AG08396 (cell line): ENCODE results near the gene STOX1.
"Not testable (repeated sequence)": the region's sequence is repeated elsewhere in the genome, so short reads cannot be mapped to it uniquely, and the experiment has no call there.

Source experiments
- DNase-seq: peaks from one replicate; pipeline ENCODE4 v3.0.0; 2012; ENCODE audit warnings: low spot score, mixed read lengths

Gene STOX1, protein sequence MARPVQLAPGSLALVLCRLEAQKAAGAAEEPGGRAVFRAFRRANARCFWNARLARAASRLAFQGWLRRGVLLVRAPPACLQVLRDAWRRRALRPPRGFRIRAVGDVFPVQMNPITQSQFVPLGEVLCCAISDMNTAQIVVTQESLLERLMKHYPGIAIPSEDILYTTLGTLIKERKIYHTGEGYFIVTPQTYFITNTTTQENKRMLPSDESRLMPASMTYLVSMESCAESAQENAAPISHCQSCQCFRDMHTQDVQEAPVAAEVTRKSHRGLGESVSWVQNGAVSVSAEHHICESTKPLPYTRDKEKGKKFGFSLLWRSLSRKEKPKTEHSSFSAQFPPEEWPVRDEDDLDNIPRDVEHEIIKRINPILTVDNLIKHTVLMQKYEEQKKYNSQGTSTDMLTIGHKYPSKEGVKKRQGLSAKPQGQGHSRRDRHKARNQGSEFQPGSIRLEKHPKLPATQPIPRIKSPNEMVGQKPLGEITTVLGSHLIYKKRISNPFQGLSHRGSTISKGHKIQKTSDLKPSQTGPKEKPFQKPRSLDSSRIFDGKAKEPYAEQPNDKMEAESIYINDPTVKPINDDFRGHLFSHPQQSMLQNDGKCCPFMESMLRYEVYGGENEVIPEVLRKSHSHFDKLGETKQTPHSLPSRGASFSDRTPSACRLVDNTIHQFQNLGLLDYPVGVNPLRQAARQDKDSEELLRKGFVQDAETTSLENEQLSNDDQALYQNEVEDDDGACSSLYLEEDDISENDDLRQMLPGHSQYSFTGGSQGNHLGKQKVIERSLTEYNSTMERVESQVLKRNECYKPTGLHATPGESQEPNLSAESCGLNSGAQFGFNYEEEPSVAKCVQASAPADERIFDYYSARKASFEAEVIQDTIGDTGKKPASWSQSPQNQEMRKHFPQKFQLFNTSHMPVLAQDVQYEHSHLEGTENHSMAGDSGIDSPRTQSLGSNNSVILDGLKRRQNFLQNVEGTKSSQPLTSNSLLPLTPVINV

DNA sequence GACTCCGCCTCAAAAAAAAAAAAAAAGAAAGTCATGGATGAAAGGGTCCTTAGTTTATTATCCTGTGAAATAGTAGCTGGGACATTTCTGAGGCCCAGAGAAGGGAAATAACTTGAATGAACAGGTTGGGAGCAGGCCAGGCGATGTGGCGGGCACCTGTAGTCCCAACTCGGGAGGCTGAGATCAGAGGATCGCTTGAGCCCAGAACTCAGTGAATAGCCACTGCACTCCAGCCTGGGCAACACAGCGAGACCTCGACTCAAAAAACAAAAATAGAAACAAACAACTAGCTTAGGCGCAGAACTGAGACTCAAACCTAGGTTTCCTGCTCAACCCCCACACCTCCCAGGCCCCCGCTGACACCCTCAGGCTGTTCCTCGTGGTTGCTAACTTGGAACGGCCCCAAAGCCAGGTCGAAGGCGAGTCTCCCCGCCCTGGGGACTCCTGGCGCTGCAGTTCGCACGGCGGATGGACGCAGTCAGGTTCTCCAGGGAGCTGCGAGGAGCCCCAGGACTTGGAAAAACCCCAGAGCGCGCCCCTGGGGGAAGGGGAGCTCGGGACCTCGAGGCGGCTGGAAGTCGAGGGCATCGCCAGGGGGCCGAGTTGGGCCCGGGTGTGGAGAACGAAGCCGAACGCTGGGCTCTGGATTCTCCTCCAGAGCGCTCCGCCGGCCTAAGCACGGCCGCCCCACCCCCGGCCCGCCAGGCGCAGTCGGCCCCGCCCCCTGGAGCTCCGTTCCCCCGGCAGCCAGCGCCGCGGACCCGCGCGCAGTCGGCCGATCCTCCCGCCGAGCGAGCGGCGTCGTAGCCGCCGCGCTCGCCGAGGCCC, at the start of gene STOX1:
Gene STOX1, plus strand, starts transcription at position 768 of the 828 bp plus-strand sequence. CDS start 93 bp downstream, outside the sequence.
- peak; percentile 82 for DNase-seq

DNA sequence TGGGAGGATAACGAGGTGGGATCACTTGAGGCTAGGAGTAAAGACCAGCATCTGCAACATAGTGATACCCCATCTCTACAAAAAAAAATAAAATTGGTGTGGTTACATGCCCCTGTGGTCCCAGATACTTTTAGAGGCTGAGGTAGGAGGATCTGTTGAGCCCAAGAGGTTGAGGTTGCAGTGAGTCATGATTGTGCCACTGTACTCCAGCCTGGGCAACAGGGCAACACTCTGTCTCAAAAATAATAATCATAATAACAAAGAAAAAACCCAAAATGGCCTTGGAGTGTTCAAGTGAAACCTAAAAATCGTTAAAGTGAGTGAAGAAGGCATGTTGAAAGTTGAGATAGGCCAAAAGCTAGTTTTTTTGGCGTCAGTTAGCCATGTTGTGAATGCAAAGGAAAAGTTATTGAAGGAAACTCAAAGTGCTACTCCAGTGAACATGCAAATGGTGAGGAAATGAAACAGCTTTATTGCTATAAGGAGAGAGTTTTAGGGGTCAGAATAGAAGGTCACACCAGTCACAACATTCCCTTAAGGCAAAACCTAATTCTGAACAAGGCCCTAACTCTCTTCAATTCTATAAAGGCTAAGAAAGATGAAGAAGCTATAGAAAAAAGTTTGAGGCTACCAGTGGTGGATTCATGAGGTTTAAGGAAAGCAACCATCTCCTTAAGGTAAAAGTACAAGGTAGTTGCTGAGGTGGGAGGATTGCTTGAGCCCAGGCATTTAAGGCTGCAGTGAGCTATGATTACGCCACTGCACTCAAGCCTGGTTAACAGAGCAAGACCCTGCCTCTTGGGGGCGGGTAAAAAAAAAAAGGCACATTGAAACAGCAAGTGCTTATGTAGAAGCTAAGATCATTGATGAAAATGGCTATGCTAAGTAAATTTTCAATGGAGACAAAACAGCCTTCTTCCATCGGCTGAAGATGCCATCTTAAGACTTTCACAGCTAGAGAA, 45.4 kb upstream of the STOX1 start:
- DNase-seq, result no peak

DNA sequence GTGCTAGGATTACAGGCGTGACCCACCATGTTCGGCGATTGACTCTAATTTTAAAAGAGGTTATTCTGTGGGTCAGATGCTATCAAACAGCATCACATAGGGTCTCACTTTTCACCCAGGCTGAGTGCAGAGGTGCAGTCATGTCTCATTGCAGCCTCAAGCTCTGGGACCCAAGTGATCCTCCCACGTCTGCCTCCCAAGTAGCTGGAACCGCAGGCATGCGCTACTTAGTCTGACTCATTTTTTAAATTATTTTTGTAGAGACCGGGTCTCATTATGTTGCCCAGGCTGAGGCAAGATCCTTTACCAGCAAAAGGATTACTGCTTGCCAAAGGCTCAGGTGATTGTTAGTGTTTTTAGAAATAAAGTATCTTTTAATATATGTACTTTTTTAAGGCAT, 42.9 kb upstream of the STOX1 start:
- DNase-seq, result no peak

DNA sequence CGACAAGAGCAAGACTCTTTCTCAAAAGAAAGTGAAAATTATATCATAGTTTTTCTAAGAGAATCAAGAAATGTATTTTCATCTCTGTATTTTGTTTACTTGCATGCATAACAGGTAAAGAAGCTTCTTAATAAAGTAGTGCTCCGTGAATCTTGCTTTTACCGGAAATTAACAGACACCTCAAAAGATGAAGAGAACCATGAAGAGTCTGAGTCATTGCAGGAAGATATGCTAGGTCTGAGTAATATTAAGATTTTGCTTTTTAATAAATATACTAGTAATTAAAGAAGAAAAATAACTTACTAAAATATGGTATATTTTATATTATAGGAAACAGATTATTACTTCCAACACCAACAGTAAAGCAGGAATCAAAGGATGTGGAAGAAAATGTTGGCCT, 39.5 kb upstream of the STOX1 start:
- no peak for DNase-seq

DNA sequence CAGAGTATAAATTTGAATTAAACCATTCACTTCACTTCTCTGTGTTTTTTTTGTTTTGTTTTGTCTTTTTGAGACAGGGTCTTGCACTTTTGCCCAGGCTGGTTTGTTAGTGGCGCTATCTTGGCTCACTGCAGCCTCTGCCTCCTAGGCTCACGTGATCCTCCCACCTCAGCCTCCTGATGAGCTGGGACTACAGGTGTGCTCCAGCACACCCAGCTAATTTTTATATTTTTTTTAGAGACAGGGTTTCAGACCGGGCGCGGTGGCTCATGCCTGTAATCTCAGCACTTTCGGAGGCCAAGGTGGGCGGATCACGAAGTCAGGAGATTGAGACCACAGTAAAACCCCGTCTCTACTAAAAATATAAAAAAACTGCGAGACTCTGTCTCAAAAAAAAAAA, 36.9 kb upstream of the STOX1 start:
- DNase-seq, result no peak

DNA sequence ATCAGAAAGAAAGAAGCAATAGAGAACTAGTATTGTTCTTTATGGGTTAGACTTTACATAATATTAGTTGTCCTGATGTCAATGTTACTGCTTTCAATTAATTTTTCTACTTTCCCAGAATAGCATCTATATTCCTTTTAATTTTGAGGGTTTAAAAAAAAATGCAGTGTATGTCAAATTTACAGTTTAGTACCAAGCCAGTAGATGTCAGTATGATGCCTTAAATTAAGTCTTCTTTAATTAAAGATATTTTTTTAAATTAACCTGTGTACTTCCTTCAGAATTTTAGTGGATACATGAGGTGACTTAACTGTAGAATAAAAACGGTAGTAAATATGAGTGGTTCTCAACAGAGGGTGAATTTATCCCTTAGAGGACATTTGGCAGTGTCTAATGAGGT, 35.2 kb upstream of the STOX1 start:
- no peak for DNase-seq

DNA sequence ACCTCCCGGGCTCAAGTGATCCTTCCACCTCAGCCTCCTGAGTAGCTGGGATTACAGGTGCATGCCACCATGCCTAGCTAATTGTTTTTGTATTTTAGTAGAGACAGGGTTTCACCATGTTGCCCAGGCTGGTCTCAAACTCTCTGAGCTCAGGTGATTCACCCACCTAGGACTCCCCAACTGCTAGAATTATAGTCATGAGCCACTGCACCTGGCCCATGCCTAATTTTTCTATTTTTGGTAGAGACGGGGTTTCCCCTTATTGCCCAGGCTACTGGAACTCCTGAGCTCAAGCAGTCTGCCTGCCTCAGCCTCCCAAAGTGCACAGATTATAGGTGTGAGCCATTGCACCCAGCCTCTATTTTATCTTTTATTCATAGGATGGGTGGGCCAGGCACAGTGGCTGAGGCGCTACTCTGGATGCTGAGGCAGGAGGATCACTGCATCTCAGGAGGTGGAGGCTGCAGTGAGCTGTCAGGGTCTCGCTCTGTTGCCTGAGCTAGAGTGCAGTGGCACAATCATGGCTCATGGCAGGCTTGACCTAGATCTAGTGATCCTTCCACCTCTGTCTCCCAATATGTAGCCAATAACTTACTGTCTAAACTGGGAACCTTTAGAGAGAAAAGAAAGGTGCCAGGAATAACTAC, 31.3 kb upstream of the STOX1 start:
- no peak for DNase-seq

DNA sequence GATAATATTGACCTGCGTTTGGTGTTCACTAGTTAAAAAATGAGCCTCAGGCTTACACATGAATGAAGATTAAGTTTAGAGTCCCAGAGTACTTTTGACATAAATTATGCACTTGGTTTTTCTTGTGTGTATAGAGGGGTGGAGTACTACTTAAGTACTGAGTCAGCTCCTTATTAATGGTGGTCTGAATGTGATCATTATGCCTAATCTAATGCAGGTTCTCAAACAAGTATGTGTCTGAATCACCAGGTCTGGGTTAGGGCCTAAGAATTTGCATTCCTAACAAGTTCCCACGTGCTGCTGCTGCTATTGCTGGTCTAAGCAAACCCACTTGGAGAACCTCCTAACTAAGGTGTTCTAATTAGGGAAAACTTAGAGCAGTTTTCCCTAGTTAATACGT, 30.7 kb upstream of the STOX1 start:
- no peak for DNase-seq

DNA sequence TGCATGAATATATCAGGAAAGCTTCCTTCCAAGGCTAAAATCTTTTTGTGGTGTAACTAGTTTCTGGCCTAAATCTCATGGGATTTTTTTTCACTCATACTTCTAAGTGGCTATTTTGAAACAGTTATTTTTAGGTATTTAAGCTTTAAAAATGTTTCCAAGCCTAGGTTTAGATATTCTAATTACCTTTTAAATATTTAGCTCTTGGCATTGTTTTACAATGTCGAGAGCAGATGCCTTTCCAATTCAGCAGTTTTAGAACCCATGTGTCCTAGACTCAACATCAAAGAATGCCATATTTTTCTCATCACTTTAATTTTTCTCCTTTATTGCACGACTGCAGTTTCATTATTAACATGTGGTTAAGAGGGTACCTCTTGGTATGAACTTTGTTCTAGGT, 27.1 kb upstream of the STOX1 start:
- no peak for DNase-seq

DNA sequence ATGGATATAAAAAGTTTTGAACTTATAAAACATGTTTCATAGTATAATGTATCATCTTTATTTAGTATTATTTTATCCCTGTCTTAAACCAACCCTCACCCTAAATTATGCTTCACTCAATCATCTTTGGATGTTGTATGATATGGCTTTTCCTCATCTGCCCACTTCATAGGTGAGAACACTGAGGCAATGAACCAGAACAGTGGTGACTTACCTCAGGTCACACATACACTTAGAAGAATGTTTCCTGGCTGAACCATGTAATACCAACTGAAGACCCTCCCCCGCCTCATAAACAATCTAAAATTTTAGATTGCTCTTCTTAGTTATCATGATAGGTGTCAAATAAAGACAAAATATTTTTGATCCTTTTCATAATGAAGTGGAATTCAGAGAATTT, 22.6 kb upstream of the STOX1 start:
- DNase-seq, result no peak

DNA sequence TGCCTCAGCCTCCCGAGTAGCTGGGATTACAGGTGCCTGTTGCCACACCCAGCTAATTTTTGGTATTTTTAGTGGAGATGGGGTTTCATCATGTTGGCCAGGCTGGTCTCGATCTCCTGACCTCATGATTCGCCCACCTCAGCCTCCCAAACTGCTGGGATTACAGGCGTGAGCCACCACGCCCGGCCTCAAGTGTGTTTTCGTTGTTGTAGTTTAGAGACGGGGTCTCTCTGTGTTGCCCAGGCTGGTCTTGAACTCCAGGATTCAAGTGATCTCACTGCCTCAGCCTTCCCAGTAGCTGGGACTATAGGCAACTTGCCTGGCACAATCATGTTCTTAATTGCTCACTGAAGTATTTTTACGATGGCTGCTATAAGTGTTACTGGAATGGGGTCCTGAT, 16.5 kb upstream of the STOX1 start:
- DNase-seq, result not testable (repeated sequence)

DNA sequence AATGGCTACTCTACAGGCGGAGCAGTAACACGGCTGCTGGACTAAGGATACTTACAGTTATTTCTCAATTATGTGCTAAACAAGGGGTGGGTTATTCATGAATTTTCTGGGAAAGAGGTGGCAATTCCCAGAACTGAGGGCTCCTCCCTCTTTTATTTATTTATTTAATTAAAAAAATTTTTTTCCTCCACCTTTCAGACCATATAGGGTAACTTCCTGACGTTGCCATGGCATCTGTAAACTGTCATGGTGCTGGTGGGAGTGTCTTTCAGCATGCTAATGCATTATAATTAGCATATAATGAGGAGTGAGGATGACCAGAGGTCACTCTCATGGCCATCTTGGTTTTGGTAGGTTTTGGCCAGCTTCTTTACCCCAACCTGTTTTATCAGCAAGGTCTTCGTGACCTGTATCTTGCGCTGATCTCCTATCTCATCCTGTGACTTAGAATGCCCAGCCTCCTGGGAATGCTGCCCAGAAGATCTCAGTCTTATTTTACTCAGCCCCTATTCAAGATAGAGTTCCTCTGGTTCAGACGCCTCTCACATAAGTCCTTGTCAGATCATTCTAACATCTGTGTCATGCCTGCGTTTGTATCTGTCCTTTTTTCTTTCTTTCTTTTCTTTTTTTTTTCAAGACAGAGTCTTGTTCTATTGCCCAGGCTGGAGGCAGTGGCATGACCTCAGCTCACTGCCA, 15.9 kb upstream of the STOX1 start:
- no peak for DNase-seq

DNA sequence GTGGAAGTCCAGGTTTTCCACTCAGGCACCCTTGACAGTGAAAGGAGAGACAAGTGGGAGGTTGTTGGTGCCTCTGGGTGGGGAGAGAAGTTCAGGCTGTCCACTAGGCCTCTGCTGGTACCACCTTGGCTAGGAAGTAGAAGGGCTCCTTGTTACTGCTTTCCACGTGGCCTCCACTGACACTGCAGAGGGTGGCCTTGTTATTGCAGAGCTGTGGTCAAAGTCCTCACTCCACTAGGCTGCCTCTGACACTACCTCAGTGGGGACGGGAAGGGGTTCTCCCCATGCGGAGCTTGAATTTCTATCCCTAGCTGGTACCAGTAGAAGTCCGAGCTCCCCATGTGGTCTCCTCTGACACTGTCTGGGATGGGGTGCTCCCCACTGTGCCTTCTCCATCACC, 14.9 kb upstream of the STOX1 start:
- no peak for DNase-seq

DNA sequence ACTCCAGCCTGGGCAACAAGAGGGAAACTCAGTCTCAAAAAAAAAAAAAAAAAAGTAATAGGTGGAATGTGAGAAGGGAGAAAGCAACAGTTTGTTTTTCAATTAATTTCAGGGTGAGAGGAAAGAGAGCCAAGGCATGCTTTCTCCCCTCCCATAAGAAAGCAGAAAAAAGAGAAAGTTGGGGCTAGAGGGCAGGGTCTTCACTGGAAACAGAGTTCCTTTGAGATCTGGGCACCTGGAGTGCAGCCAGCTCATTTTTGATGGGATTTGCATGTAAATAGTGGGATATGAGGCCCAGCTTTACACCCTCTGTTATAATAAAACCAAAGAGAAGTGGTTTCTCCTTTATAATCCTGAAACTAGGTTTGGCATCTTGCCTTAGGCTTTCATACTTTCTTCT, 13.8 kb upstream of the STOX1 start:
- DNase-seq, result no peak

DNA sequence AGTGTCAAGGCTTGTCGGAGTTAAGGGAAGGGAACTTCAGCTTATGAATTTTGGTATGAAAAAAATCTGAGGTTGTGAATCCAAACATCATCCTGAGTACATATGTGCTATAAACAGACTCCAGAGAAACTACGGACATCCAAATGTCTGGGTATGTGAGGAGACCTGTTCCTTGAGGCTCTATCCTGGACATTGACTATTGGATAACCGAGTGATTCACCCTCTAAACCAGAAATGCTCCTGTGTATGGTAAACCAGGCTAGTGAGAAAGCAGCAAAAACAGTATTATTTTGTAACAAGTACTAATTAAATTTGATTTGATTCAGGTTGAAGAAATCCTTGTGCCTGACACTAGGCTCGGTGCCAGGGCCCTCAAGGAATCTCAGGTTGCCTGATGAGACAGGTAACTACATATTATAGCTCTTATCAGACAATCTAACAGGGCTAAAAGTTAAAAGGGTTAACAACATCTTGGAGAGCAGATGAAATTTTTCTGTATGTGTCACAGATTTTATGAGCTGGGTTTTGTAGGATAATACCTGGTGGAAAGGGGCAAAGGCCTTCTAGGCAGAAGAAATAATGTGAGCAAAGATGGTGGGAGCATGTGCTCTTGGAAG, 10.4 kb upstream of the STOX1 start:
- DNase-seq, result no peak

DNA sequence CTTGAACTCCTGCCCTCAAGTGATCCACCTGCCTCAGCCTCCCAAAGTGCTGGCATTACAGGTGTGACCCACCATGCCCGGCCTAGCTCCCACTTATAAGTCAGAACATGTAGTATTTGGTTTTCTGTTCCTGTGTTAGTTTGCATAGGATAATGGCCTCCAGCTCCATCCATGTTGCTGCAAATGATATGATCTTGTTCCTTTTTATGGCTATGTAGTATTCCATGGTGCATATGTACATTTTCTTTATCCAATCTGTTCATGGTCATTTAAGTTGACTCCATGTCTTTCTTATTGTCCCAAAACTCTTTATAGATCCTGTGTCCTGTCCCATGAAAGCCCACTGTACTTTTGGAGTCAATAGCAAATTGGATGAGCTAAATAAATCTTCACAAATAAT, 7.0 kb upstream of the STOX1 start:
- DNase-seq, result not testable (repeated sequence)

DNA sequence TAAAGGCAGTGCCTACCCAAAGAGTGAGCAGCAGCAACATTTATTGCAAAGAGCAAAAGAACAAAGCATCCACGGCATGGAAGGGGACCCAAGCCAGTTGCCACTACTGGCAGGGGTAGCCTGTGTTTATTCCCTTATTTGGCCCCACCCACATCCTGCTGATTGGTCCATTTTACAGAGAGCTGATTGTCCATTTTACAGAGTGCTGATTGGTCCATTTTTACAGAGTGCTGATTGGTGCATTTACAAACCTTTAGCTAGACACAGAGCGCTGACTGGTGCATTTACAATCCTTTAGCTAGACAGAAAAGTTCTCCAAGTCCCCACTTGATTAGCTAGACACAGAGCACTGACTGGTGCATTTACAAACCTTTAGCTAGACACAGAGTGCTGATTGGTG, 4.7 kb upstream of the STOX1 start:
- DNase-seq, result not testable (repeated sequence)

DNA sequence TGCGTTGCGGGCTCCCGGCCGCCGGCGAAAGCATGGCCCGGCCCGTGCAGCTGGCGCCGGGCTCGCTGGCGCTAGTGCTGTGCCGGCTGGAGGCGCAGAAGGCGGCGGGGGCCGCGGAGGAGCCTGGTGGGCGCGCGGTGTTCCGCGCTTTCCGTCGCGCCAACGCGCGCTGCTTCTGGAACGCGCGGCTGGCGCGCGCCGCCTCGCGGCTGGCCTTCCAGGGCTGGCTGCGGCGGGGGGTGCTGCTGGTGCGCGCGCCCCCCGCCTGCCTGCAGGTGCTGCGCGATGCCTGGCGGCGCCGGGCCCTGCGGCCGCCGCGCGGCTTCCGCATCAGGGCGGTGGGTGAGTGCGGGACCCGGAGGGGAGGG, 245 bp downstream of the STOX1 start:
- not testable (repeated sequence) for DNase-seq

DNA sequence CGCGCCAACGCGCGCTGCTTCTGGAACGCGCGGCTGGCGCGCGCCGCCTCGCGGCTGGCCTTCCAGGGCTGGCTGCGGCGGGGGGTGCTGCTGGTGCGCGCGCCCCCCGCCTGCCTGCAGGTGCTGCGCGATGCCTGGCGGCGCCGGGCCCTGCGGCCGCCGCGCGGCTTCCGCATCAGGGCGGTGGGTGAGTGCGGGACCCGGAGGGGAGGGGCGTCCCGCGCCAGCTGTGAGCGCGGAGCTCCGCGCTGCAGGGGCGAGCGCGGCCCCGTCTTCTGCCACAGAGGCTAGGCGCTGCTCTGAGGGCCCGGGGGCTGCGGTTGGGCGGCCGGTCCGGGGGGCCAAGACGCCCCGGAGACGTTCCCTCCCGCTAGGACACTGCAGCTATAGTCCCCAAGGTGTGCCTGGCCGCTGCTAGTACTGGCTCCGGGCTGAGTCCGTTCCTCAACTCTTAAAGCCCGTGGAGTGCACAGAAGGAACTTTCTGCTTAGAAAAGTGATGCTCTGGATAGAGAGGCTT, 811 bp downstream of the STOX1 start:
- DNase-seq, result not testable (repeated sequence)
